ENCODE measurements around the gene THAP2. TPM values are rescaled to one million over a fixed set of nuclear protein-coding genes. Genes with fewer than 3 reads are reported as not detected.
A peak's percentile ranks its signal among the peaks of the same experiment; 100 is the strongest.

Gene THAP2
- total and polyA plus RNA-seq, 5 experiments from 2014 or later, result 9.6 to 15.8 (median 11.6) TPM

DNA sequence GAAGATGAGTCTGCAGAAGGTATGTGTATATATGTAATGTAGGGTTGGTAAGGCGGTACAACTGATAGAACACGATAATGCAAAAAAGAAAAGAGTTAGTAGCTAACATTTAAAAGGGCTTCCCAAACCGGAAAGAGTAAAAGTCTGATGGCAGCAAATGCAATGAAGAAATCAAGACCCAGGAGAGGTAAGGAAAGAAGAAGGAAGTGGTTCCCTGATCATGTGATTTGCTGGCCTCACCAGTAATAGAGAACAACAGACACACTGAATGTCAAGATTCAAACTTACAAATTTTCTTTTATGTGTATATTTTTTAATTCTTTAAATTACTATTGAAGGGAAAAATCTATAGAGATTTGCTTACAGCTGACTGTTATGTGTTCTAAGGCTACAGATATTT is 18.8 kb upstream of the THAP2 start:
- POLR2A ChIA-PET, result interaction anchor here (0.5 to 2.2 kb wide), 3 partner anchors 13 to 41 kb away, joined by 3 to 11 read pairs (median 4); partner anchors contain the start of genes THAP2, TMEM19 and ZFC3H1
- DNase-seq (no peak), ATAC-seq (no peak)
- peaks cover 7 to 36% (median 25%) of the 10 kb centered on the region in 4 donors for H3K4me1 Mint-ChIP-seq
- H3K4me3 Mint-ChIP-seq, result no peak overlapping the region
- H3K27me3 Mint-ChIP-seq, result no peaks in the 10 kb centered on the region
- H3K27ac Mint-ChIP-seq, result peak overlapping the region in 8 of 10 donors; percentile 4 to 93 (median 61)
- peaks cover 10 to 77% (median 18%) of the 10 kb centered on the region in 3 donors for H3K36me3 Mint-ChIP-seq
- H3K9me3 Mint-ChIP-seq, result no peaks in the 10 kb centered on the region

DNA sequence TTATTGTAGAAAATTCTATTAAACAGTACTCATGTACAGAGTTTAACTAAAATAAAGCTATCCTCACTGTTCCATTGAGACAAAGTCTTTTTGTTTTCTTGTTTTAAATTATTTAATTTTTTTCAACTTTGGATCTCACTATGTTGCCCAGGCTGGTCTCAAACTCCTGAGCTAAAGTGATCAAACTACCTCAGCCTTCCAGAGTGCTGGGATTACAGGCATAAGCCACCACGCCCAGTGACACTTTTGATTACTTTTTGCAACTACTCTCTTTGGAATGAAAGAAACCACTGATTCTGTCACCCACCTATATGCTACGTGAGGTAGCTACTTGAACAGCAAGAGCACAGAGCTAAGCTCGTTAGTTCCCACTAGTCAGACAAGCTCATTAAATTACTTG is 17.6 kb upstream of the THAP2 start:
- Mint-ChIP-seq H3K27ac (peak overlapping the region in 4 of 10 donors; percentile 8 to 41 (median 31)), H3K36me3 (peaks cover 10 to 70% (median 18%) of the 10 kb centered on the region in 3 donors), H3K4me3 (no peak overlapping the region), H3K9me3 (no peaks in the 10 kb centered on the region), H3K4me1 (peaks cover 10 to 35% (median 24%) of the 10 kb centered on the region in 4 donors), H3K27me3 (no peaks in the 10 kb centered on the region)
- POLR2A ChIA-PET, result interaction anchor here (0.9 to 2.2 kb wide), 2 partner anchors 17 to 40 kb away, joined by 3 to 11 read pairs; partner anchors contain the start of genes THAP2, TMEM19 and ZFC3H1
- no peak for ATAC-seq
- no peak for DNase-seq

DNA sequence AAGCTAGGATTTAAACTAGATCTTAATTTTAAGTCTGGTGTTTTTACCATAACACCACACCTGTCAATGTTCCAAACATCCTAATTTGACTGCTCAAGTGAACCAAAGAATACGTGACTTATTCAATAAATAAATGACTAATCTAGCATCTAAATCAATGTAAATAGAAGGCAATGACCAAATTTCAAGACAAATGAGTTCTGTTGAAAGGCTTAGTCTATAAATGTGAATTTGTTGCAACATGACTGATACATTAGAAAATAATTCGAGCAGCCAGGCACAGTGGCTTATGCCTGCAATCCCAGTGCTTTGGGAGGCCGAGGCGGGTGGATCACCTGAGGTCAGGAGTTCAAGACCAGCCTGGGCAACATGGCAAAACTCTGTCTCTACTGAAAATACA is 15.6 kb upstream of the THAP2 start:
- ATAC-seq (no peak), DNase-seq (no peak)
- H3K4me1 Mint-ChIP-seq, result peaks cover 10 to 32% (median 22%) of the 10 kb centered on the region in 4 donors
- H3K27ac Mint-ChIP-seq, result peak overlapping the region in 4 of 10 donors; percentile 8 to 65 (median 48)
- H3K9me3 Mint-ChIP-seq, result no peaks in the 10 kb centered on the region
- H3K4me3 Mint-ChIP-seq, result peak overlapping the region in 2 of 10 donors; percentile 2 to 14
- POLR2A ChIA-PET, result interaction anchor here (1.3 kb wide), 1 partner anchor 15 kb away, joined by 3 read pairs; the partner anchor contains the start of gene ZFC3H1
- peaks cover 7 to 50% (median 15%) of the 10 kb centered on the region in 3 donors for H3K36me3 Mint-ChIP-seq
- H3K27me3 Mint-ChIP-seq, result no peaks in the 10 kb centered on the region

DNA sequence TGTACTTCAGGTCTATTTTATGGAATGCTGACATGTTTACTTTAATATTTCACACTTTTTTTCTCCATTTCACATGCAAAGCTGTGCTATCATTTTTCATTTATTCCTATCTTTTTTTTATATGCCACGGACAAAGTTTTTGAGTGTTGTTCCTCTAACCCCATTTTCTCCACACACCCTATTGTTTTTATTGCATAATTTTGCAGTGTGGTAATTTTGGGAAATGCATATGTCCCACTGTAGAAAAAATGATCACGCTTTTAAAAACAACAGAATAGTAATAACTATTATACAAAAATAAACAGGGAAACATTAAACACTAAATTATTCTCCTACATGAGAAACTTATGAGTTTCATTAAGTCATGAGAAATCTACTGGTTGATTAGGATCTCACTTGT is 14.7 kb upstream of the THAP2 start:
- H3K27me3 Mint-ChIP-seq, result no peaks in the 10 kb centered on the region
- DNase-seq (no peak), ATAC-seq (no peak)
- peaks cover 4 to 46% (median 8%) of the 10 kb centered on the region in 3 donors for H3K36me3 Mint-ChIP-seq
- no peaks in the 10 kb centered on the region for H3K9me3 Mint-ChIP-seq
- peak overlapping the region in 5 of 10 donors; percentile 56 to 64 (median 61) for H3K27ac Mint-ChIP-seq
- peak overlapping the region in 2 of 10 donors; percentile 5 to 12 for H3K4me3 Mint-ChIP-seq
- H3K4me1 Mint-ChIP-seq, result peaks cover 8 to 31% (median 24%) of the 10 kb centered on the region in 4 donors
- POLR2A ChIA-PET, result no interaction called here

GRCh38 chr12:71652656-71653055 is 11.4 kb upstream of the THAP2 start:
- no peak overlapping the region for H3K4me3 Mint-ChIP-seq
- ATAC-seq, result no peak
- H3K27ac Mint-ChIP-seq, result no peak overlapping the region
- POLR2A ChIA-PET, result no interaction called here
- H3K9me3 Mint-ChIP-seq, result no peaks in the 10 kb centered on the region
- H3K4me1 Mint-ChIP-seq, result peaks cover 12 to 44% (median 30%) of the 10 kb centered on the region in 4 donors
- no peaks in the 10 kb centered on the region for H3K27me3 Mint-ChIP-seq
- no peak for DNase-seq
- peaks cover 0 to 48% (median 4%) of the 10 kb centered on the region in 3 donors for H3K36me3 Mint-ChIP-seq

DNA sequence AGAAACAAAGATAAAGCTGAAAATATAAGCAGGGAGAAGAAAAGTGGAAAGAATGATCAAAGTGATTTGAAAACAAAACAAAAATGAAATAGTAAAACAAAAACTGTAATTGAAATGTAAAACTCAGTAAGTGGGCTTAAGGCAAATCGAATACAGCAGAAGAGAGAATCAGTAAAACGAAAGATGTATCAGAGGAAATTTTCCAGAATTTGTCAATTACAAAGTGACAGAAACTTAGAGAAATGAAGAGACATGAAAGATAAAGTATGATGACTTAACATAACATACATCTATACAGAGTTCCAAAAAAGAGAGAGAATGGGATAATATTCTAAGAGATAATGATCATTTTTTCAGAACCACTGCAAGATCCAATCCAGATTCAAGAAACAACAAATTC is 11.0 kb upstream of the THAP2 start:
- Mint-ChIP-seq H3K27me3 (no peaks in the 10 kb centered on the region), H3K27ac (no peak overlapping the region), H3K36me3 (peaks cover 0 to 49% (median 5%) of the 10 kb centered on the region in 3 donors), H3K4me1 (peaks cover 12 to 42% (median 30%) of the 10 kb centered on the region in 4 donors), H3K9me3 (no peaks in the 10 kb centered on the region), H3K4me3 (no peak overlapping the region)
- DNase-seq (no peak), ATAC-seq (no peak)
- POLR2A ChIA-PET, result no interaction called here

GRCh38 chr12:71654200-71654599 is 9.9 kb upstream of the THAP2 start:
- H3K36me3 Mint-ChIP-seq, result peaks cover 6 to 52% (median 14%) of the 10 kb centered on the region in 3 donors
- H3K27me3 Mint-ChIP-seq, result no peaks in the 10 kb centered on the region
- DNase-seq (no peak), ATAC-seq (no peak)
- peaks cover 15 to 44% (median 32%) of the 10 kb centered on the region in 4 donors for H3K4me1 Mint-ChIP-seq
- H3K9me3 Mint-ChIP-seq, result no peaks in the 10 kb centered on the region
- H3K27ac Mint-ChIP-seq, result peak overlapping the region in 2 of 10 donors; percentile 12 to 65
- POLR2A ChIA-PET, result no interaction called here
- H3K4me3 Mint-ChIP-seq, result peak overlapping the region in 8 of 10 donors; percentile 33 to 75 (median 46)

- no peak for DNase-seq
- Mint-ChIP-seq H3K27me3 (no peaks in the 10 kb centered on the region), H3K36me3 (peaks cover 10 to 51% (median 22%) of the 10 kb centered on the region in 3 donors), H3K9me3 (no peaks in the 10 kb centered on the region), H3K4me1 (peaks cover 14 to 46% (median 33%) of the 10 kb centered on the region in 4 donors), H3K27ac (peak overlapping the region in 6 of 10 donors; percentile 12 to 49 (median 17)), H3K4me3 (peak overlapping the region; percentile 16 to 75 (median 60))
- POLR2A ChIA-PET, result interaction anchor here (0.6 kb wide), 1 partner anchor 30 kb away, joined by 3 read pairs; the partner anchor contains the start of gene TMEM19
- peak in 1 of 2 donors; percentile 25 for ATAC-seq
Observed at GRCh38 chr12:71655495-71655894, 8.6 kb upstream of the THAP2 start.

- no peaks in the 10 kb centered on the region for H3K9me3 Mint-ChIP-seq
- H3K27ac Mint-ChIP-seq, result peak overlapping the region in 2 of 10 donors; percentile 12
- peaks cover 12 to 46% (median 34%) of the 10 kb centered on the region in 4 donors for H3K4me1 Mint-ChIP-seq
- peak overlapping the region; percentile 16 to 75 (median 60) for H3K4me3 Mint-ChIP-seq
- POLR2A ChIA-PET, result interaction anchor here (0.6 kb wide), 1 partner anchor 30 kb away, joined by 3 read pairs; the partner anchor contains the start of gene TMEM19
- ATAC-seq (no peak), DNase-seq (no peak)
- H3K36me3 Mint-ChIP-seq, result peaks cover 10 to 51% (median 22%) of the 10 kb centered on the region in 3 donors
- no peaks in the 10 kb centered on the region for H3K27me3 Mint-ChIP-seq
Observed at GRCh38 chr12:71655907-71656306, 8.2 kb upstream of the THAP2 start.

DNA sequence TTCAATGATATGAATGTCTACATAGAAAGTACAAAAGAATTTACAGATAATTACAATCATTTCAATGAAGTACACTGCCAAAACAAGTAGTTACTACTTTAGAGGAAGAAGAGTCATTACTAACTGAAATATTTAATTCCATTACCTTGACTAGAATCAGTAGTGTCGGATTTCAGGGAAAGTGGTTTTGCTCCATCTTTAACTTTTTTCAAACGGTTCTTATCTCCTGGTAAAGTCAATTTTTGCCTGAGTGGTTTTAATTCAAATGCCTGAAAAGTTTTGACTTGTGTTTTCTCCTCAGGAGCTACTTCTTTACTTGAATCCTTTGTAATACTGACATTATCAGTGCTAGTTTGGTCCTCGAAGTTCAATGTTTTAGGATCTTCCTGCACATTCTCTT is 7.4 kb upstream of the THAP2 start:
- Mint-ChIP-seq H3K27me3 (no peaks in the 10 kb centered on the region), H3K4me1 (peaks cover 11 to 50% (median 37%) of the 10 kb centered on the region in 4 donors), H3K9me3 (no peaks in the 10 kb centered on the region), H3K36me3 (peaks cover 10 to 54% (median 22%) of the 10 kb centered on the region in 3 donors), H3K4me3 (peak overlapping the region in 4 of 10 donors; percentile 9 to 51 (median 36)), H3K27ac (peak overlapping the region in 1 of 10 donors; percentile 48)
- POLR2A ChIA-PET, result no interaction called here
- no peak for ATAC-seq
- no peak for DNase-seq

GRCh38 chr12:71661977-71662530 is 2.0 kb upstream of the THAP2 start:
- Mint-ChIP-seq H3K9me3 (peaks cover 0 to 1% (median 0%) of the 10 kb centered on the region in 9 donors), H3K4me3 (peak overlapping the region; percentile 95 to 100 (median 99)), H3K4me1 (peaks cover 17 to 65% (median 47%) of the 10 kb centered on the region in 4 donors), H3K27ac (peak overlapping the region; percentile 84 to 100 (median 99)), H3K36me3 (peaks cover 10 to 39% (median 22%) of the 10 kb centered on the region in 3 donors), H3K27me3 (no peaks in the 10 kb centered on the region)
- no peak for ATAC-seq
- POLR2A ChIA-PET, result interaction anchor here (0.7 to 4.2 kb wide), 11 partner anchors 16 to 177 kb away, joined by 3 to 213 read pairs (median 6); partner anchors contain the start of genes RAB21, TBC1D15 and TMEM19
- no peak for DNase-seq

DNA sequence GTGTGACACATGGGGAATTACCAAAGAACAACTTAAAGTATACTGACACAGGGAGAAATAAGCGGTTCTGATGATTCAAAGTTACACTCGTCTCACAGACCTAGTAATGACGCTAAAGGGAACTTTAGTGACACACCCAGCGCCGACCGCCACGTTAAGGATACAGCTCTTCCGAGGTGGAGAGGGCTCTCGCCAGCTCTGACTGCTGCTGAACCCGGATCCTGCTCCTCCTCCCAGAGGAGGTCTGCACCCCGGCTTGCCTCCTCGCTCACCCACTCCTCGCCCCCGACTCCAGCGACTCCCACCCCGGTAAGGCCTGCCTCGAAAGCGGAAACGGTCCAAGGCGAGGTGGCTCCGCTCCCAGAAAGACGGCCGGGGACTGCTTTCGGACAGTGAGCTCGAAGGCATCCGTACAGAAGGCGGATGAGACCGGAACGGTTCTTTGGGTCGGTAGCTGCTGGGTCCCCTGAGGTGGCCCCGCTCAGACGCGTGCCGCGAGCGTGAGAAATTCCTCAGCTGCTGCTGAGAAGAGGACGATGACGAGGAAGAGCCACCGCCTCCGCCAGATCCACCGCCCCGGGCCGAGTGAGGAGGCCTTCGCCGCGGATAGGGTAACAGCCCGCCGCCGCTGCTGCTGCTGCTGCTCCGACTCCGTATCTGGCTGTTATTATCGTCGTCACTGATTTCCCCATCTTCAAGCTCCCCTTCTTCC is 1.1 kb upstream of the THAP2 start:
- Mint-ChIP-seq H3K27ac (peak overlapping the region; percentile 95 to 100 (median 99)), H3K27me3 (no peaks in the 10 kb centered on the region), H3K36me3 (peaks cover 10 to 33% (median 17%) of the 10 kb centered on the region in 3 donors), H3K4me3 (peak overlapping the region; percentile 95 to 100 (median 99)), H3K4me1 (peaks cover 22 to 60% (median 53%) of the 10 kb centered on the region in 4 donors), H3K9me3 (peaks cover 0 to 9% (median 0%) of the 10 kb centered on the region in 9 donors)
- ATAC-seq, result peak; percentile 40 to 54
- DNase-seq, result peak; percentile 56 to 82 (median 72)
- POLR2A ChIA-PET, result interaction anchor here (0.7 to 4.2 kb wide), 19 partner anchors 9 to 1419 kb away, joined by 3 to 213 read pairs (median 5); partner anchors contain the start of genes CNOT2, RAB21, TBC1D15 and TMEM19
